Measurements from ENCODE around the gene FRAS1.

DNA sequence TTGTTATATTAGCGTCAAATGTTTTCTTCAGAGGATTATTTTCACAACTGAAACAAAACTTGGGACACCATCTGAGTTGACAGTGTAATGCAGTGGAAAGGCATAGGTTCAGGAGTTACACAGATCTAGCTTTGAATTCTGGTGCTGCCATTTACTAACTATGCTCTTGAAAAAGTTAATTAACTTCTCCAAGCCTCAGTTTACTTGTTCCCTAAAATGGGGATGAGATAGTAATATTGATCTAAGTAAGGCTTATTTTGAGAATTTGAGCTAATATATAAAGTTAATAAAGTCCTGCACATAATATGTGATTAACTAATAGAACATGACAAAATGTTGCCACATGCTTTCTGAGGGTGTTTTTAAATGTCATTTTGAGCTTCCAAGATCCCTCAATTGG lies 112.6 kb downstream of the FRAS1 start:
- no peak for TF ChIP-seq GATA2 (IDR thresholded peaks at IDR 0.05; ENCODE audit: low read depth, low read length)
- TF ChIP-seq GATA3 (IDR thresholded peaks at IDR 0.05; ENCODE audit: low read depth, low read length): no peak
